GM21390 (cell line): ENCODE results near the gene ISLR2.

ENCODE experiments used
- ATAC-seq: cut with Tn5 transposase; IDR thresholded peaks from one replicate; pipeline ENCODE4 v1.9.1; 2021; ENCODE audit not compliant: unreplicated experiment

The ISLR2 gene

DNA sequence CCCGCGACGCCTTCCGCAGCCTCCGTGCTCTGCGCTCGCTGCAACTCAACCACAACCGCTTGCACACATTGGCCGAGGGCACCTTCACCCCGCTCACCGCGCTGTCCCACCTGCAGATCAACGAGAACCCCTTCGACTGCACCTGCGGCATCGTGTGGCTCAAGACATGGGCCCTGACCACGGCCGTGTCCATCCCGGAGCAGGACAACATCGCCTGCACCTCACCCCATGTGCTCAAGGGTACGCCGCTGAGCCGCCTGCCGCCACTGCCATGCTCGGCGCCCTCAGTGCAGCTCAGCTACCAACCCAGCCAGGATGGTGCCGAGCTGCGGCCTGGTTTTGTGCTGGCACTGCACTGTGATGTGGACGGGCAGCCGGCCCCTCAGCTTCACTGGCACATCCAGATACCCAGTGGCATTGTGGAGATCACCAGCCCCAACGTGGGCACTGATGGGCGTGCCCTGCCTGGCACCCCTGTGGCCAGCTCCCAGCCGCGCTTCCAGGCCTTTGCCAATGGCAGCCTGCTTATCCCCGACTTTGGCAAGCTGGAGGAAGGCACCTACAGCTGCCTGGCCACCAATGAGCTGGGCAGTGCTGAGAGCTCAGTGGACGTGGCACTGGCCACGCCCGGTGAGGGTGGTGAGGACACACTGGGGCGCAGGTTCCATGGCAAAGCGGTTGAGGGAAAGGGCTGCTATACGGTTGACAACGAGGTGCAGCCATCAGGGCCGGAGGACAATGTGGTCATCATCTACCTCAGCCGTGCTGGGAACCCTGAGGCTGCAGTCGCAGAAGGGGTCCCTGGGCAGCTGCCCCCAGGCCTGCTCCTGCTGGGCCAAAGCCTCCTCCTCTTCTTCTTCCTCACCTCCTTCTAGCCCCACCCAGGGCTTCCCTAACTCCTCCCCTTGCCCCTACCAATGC lies 45.1 kb downstream of the ISLR2 start:
- ATAC-seq = no peak

DNA sequence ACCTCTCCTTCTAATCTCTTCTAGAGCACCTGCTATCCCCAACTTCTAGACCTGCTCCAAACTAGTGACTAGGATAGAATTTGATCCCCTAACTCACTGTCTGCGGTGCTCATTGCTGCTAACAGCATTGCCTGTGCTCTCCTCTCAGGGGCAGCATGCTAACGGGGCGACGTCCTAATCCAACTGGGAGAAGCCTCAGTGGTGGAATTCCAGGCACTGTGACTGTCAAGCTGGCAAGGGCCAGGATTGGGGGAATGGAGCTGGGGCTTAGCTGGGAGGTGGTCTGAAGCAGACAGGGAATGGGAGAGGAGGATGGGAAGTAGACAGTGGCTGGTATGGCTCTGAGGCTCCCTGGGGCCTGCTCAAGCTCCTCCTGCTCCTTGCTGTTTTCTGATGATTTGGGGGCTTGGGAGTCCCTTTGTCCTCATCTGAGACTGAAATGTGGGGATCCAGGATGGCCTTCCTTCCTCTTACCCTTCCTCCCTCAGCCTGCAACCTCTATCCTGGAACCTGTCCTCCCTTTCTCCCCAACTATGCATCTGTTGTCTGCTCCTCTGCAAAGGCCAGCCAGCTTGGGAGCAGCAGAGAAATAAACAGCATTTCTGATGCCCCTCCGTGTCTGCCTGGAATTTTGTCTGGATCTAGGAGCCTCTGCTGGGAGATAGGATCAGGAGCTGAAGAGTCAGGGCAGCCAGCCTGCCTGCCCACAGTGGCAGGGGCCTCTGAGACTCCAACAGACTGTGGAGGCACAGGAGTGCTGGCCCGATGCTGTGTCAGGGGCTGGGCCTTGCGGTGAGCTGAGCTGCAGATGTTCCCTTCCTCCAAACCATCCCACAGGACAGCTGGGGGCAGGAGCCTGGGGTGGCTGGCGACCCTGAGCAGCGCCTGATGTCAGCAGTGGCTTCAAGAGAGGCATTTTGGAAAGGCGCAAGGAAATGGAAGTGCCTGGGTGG lies 46.2 kb downstream of the ISLR2 start:
- ATAC-seq = no peak

DNA sequence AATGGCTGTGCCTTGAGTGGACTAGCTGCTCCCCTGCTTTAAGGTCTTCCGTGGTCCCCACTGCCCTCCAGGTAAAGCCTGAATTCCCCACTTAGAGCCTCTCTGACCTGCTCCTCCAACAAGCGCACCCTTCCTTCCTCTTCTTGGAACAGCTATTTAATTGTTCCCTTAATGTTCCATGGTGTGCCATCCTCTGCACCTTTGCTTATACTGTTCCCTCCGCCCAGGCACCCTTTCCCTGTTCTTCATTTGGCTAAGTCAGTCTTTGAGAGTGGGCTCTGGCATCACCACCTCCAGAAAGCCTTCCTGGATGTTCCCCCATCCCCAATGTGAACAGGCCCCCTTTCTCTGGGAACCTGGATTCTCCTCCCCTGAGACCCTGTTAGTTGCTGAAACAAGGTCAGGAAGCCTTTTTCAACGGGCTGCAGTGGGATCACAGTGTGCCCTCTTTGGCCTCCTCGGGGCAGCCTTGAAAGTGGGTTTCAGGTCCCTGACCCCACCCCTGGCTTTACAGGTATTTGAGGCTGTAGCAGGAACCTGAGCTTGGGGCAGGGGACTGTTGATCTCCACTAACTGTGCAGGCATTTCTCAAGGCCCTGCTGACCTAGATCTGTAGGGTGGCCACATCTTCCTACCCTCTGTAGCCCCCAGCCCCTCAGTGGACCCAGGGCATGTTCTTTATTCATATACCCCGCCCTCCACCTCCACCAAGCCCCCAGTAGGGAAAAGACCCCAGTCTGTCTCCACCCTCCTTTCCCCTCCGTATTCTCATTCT lies 48.1 kb downstream of the ISLR2 start:
- no peak for ATAC-seq

DNA sequence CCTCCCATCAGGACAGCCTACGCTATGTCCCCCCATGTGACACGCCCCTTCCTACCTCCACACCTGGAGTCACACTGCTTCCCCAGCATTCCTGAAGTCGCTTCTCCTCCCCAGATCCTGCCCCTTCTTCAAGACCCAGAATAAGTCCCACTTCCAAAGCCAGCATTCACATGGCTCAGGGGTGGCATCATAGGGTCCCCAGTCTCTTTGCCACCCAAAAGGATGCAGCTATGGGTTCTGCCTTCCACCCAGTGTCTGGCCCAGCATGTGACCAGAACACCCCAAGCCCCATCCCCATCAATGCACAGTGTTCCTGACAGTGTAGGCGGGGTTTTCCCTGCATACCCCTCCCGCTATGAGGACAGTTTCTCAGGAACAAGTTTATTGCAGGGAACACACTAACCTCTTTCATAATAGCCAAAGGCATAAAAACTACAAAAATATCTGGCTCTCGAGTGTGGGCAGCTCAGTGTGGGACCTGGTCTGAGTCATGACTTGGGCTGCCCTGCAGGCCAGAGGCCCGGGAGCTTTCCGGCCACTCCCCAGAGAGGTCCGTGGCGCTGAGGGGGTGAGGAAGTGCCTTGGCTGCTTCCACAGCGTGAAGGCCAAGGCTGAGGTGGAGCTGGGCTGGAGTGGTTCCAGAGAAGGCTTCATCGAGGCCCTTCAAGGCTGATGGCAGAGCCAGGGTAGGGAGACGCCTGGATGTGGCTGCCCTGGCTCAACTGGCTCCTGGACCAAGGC lies 48.9 kb downstream of the ISLR2 start:
- ATAC-seq = no peak

DNA sequence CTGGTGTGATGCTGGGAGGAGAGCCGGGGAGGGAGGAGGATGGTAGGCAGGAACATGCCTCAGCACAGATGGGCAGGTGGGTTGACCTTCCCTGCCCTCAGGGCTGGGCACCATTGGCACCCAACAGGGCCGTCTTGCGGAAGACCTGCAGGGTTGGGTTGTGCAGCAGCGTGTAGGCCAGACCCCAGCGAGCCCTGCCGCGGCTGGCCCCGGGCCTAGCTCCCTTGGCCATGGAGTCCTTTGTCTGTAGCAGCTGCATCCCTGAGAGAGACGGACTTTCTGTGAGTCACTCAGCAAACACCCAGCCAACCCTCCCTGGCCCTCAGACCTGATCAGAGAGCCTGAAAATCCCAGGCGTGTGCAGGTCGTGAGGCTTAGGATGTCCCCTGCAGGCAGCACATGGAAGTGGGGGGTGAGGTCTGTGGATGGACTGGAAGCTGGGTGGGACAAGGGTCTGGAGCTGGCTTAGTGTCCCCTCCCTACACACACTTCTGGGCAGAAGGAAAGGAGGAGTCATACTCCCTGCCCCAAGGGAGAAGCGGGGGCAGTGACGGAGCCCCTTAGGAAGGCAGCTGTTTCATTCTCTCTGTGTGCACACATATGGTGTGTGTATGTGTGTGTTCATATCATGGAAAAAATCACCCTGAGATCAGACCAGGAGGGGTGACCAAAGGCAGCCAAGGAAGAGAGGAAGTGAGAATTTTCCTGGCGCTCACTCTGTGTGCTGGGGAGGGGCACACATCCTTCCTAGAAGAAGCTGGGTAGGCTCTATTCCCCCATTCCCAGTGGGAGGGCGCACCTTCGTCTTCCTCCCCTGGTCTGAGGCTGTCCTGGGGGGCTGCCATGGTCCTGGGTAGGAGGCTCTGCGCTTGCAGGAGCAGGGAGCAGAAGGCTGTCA lies 49.8 kb downstream of the ISLR2 start:
- no peak for ATAC-seq

DNA sequence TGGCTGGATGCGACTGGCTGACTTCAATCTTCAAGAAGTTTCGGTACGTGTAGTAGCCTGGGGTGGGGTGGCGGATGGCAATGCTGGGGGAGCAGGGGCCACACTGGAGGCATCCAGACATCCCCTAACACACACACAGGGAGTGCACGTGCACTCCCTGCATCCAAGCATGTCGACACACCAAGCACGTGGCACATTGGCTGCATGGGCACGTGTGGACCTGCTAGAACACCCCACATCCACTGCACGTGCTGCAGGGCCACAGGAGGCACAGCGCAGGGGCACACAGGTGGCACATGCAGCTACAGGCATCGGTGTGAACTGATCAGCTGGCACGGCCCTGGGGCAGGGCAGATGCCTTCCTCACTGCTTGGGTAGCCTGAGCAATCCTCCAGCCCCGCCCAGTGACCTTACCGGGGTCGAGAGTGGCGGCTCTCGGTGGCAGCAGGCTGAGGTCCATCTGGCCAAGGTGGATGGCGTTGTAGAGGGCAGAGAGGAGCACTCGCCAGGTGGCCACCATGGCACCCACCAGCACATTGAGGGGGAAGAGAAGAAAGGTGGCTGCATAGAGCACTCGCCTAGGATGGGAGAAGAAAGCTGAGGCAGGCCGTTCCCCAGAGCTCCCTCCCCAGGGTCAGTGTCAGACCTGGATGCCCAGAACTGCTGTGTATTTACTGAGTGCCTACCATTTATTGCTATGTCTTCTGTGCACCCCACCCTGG lies 50.7 kb downstream of the ISLR2 start:
- ATAC-seq = no peak

DNA sequence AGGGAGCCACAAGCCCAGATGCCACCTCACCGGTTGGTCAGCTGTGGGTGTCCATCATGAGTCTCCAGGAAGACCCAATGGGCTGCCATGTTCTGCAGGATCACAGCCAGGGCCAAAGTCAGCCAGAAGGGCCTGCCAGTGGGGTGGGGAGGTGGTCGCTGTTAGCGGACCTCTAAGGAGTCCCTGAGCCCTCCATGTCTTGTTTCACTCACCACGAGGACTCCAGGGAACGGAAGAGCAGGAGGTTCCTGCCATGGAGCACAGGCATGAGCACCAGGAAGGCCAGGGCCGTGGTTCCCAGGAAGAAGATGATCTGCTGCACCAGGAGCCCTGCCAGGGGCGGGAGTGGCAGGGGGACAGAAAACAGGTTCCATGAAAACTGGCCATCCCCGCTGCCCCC lies 51.7 kb downstream of the ISLR2 start:
- no peak for ATAC-seq

DNA sequence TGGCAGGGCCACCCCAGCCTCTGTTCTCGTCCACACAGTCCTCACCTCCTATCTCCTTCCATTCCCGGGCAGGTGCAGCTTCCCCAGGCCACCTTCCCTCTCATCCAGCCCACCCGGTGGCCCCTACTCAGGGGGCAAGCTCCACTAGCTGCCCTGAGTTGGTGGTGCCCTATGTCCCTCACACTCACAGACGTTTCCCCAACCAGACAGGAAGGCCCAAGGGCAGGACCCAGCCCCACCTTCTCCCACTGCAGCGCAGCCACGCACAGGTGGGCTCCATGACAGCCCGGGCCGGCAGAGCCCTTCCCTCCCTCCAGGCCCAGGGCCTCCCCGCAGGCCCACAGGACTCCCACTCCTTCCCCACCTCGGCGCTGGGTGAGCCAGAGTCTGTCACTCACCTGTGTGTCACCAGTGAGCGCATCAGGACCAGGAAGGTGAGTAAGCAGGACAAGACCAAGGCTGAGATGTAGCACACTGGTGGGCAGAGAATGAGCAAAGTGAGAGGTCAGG lies 54.3 kb downstream of the ISLR2 start:
- no peak for ATAC-seq

DNA sequence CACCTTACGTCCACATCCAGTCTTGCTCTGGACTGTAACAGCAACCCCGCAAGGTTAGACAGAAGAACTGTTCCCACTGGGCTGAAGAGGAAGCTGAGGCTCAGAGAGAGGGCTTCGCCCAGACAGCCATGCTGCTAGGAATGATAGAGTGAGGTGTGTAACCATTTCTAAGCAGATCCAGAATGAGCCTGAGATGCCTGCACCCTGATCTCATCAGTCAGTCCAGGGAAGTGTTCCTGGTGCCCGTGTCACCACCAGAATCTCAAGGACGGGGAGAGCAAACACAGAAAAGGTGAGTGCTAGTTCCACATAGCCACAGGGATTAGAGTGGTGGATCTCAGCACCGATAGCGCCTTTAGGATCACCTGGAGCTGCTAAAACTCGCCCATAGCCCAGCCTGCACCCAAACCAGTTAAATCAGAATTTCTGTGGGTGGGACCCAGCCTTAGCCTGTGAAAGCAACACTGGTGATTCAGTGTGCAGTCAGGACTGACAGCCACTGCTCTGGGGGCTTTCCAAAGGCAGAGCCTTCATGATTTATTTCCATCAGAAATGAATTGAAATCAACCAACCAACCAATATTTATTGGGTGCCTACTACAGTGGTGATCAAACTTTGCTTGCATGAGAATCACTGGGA lies 55.4 kb downstream of the ISLR2 start:
- no peak for ATAC-seq
